H1 (cell line): ENCODE measurements around the gene RALGAPB. TPM values are rescaled to one million over a fixed set of nuclear protein-coding genes. Genes with fewer than 3 reads are reported as not detected.

Source experiments
- CTCF ChIA-PET: fragments of 300-600 bp; sonication (Branson Sonifier 250); formaldehyde crosslinking; loops from one replicate; lab custom pipeline; 2021; ENCODE audit not compliant: partially characterized antibody; lab: Charles Lee
- POLR2A ChIA-PET: fragments of 300-600 bp; sonication (Branson Sonifier 250); formaldehyde crosslinking; loops from one replicate; lab custom pipeline; 2021; ENCODE audit warnings: inconsistent platforms; ENCODE audit not compliant: partially characterized antibody; lab: Charles Lee
- DNase-seq, 2 experiments: peaks; one replicate each; pipeline versions ENCODE4 v3.0.0 to v3.0.0-alpha.2; 2010 to 2022; ENCODE audit warnings: low spot score in 2 of 2, low read depth in 1 of 2, mixed read lengths in 1 of 2
- FAIRE-seq: peaks from 2 replicates; lab custom pipeline; 2011; peaks lifted over from hg19 to GRCh38; lab: Jason Lieb, UNC
- H2AFZ ChIP-seq: 2 replicates; pipeline ENCODE4 v1.8.1; 2012; ENCODE audit warnings: low read length, inconsistent platforms
- H2AK5ac ChIP-seq: 2 replicates; pipeline ENCODE4 v1.6.1; 2013; ENCODE audit warnings: low read depth, low read length
- H2BK120ac ChIP-seq: replicated peaks from 2 replicates; pipeline ENCODE3; 2013; ENCODE audit warnings: low read depth, low read length, inconsistent platforms
- H2BK12ac ChIP-seq: 2 replicates; pipeline ENCODE4 v1.6.1; 2013; ENCODE audit warnings: low read depth, low read length
- H2BK15ac ChIP-seq: 2 replicates; pipeline ENCODE4 v1.6.1; 2013; ENCODE audit warnings: low read length
- H2BK20ac ChIP-seq: 2 replicates; pipeline ENCODE4 v1.6.1; 2013; ENCODE audit warnings: low read length
- H2BK5ac ChIP-seq: 2 replicates; pipeline ENCODE4 v1.6.1; 2013; ENCODE audit warnings: low read depth, low read length
- H3K14ac ChIP-seq: 2 replicates; pipeline ENCODE4 v1.6.1; 2013; ENCODE audit warnings: inconsistent platforms; ENCODE audit not compliant: insufficient read length
- H3K18ac ChIP-seq: 2 replicates; pipeline ENCODE4 v1.6.1; 2013; ENCODE audit warnings: low read length; ENCODE audit errors: extremely low read depth
- H3K23ac ChIP-seq: 2 replicates; pipeline ENCODE4 v1.6.1; 2013; ENCODE audit warnings: inconsistent platforms; ENCODE audit not compliant: insufficient read length
- H3K23me2 ChIP-seq: 2 replicates; pipeline ENCODE4 v1.6.1; 2013; ENCODE audit warnings: low read depth, low read length
- H3K27ac ChIP-seq: 2 replicates; pipeline ENCODE4 v1.6.1; 2011; ENCODE audit warnings: low read depth, low read length, inconsistent platforms
- H3K27me3 ChIP-seq, 4 experiments: replicated peaks in 1 of 4; 1 replicate in 1 of 4; 2 replicates in 3 of 4; pipeline versions ENCODE4 v1.6.1 to v1.8.1; 2011 to 2013; ENCODE audit warnings: low read length in 3 of 4, mild to moderate bottlenecking in 3 of 4, inconsistent platforms in 2 of 4, mixed read lengths in 2 of 4, moderate library complexity in 1 of 4; ENCODE audit not compliant: control insufficient read depth in 3 of 4, insufficient read depth in 3 of 4; ENCODE audit errors: extremely low read depth in 1 of 4
- H3K36me3 ChIP-seq, 4 experiments: 2 replicates each; pipeline versions ENCODE4 v1.6.1 to v1.8.1; 2011 to 2013; ENCODE audit warnings: mild to moderate bottlenecking in 4 of 4, low read length in 3 of 4, moderate library complexity in 2 of 4, control low read depth in 1 of 4, inconsistent platforms in 1 of 4; ENCODE audit not compliant: insufficient read depth in 4 of 4, control insufficient read depth in 2 of 4
- H3K4ac ChIP-seq: replicated peaks from 2 replicates; pipeline ENCODE3; 2013; ENCODE audit warnings: low read length, low read depth, mixed read lengths, inconsistent platforms; ENCODE audit not compliant: insufficient read length
- H3K4me1 ChIP-seq, 4 experiments: replicated peaks in 1 of 4; 1 replicate in 1 of 4; 2 replicates in 3 of 4; pipeline versions ENCODE4 v1.6.1 to v1.8.1; 2011 to 2013; ENCODE audit warnings: low read length in 3 of 4, inconsistent platforms in 2 of 4, mixed read lengths in 1 of 4; ENCODE audit not compliant: insufficient read depth in 4 of 4, control insufficient read depth in 3 of 4
- H3K4me2 ChIP-seq, 2 experiments: 2 replicates each; pipeline versions ENCODE4 v1.6.1 to v1.8.1; 2011 to 2013; ENCODE audit warnings: low read depth in 2 of 2, low read length in 2 of 2, control low read depth in 1 of 2, inconsistent platforms in 1 of 2, mild to moderate bottlenecking in 1 of 2; ENCODE audit not compliant: insufficient read depth in 1 of 2
- H3K4me3 ChIP-seq, 4 experiments: fragments of 200-600, 300-600 bp in 1 of 4; sonication (generic), shearing (Covaris generic), sonication (Bioruptor Twin) in 1 of 4; 2 replicates each; pipeline versions ENCODE4 v1.5.1 to v1.8.1; 2011 to 2016; ENCODE audit warnings: low read length in 4 of 4, low read depth in 3 of 4, control low read depth in 2 of 4, inconsistent platforms in 2 of 4, mild to moderate bottlenecking in 2 of 4, mixed read lengths in 1 of 4, moderate library complexity in 1 of 4; ENCODE audit not compliant: insufficient read depth in 2 of 4; ENCODE audit errors: extremely low read depth in 1 of 4
- H3K56ac ChIP-seq: replicated peaks from 2 replicates; pipeline ENCODE3; 2013; ENCODE audit warnings: low read depth, mild to moderate bottlenecking, mixed read lengths, low read length, inconsistent platforms; ENCODE audit not compliant: insufficient read length
- H3K79me1 ChIP-seq: 2 replicates; pipeline ENCODE4 v1.6.1; 2013; ENCODE audit warnings: low read depth, low read length, control low read depth
- H3K79me2 ChIP-seq, 2 experiments: 2 replicates each; pipeline versions ENCODE4 v1.6.1 to v1.8.1; 2012 to 2013; ENCODE audit warnings: low read length in 2 of 2, mild to moderate bottlenecking in 2 of 2, inconsistent platforms in 1 of 2; ENCODE audit not compliant: insufficient read depth in 2 of 2, control insufficient read depth in 1 of 2
- H3K9ac ChIP-seq, 4 experiments: replicated peaks in 1 of 4; 1 replicate in 1 of 4; 2 replicates in 3 of 4; pipeline versions ENCODE4 v1.6.1 to v1.8.1; 2011 to 2013; ENCODE audit warnings: low read depth in 3 of 4, low read length in 3 of 4, control low read depth in 2 of 4, mild to moderate bottlenecking in 2 of 4, moderate library complexity in 2 of 4, inconsistent platforms in 1 of 4; ENCODE audit errors: extremely low read depth in 1 of 4
- H3K9me3 ChIP-seq, 2 experiments: 2 replicates each; pipeline versions ENCODE4 v1.6.1 to v1.8.1; 2012 to 2013; ENCODE audit warnings: mild to moderate bottlenecking in 2 of 2, moderate library complexity in 2 of 2, control low read depth in 1 of 2, inconsistent platforms in 1 of 2, low read depth in 1 of 2, low read length in 1 of 2, mixed read lengths in 1 of 2; ENCODE audit not compliant: insufficient read depth in 2 of 2
- H4K20me1 ChIP-seq, 2 experiments: replicated peaks in 1 of 2; 2 replicates each; pipeline versions ENCODE3 to v1.8.1; 2011 to 2013; ENCODE audit warnings: inconsistent platforms in 2 of 2, low read length in 2 of 2, mild to moderate bottlenecking in 1 of 2; ENCODE audit not compliant: insufficient read depth in 2 of 2, control insufficient read depth in 1 of 2
- H4K5ac ChIP-seq: 2 replicates; pipeline ENCODE4 v1.6.1; 2013; ENCODE audit warnings: low read length, low read depth, mixed read lengths, inconsistent platforms; ENCODE audit not compliant: insufficient read length
- H4K8ac ChIP-seq: 2 replicates; pipeline ENCODE4 v1.8.0; 2013; ENCODE audit warnings: mild to moderate bottlenecking, moderate library complexity, low read length, inconsistent platforms; ENCODE audit not compliant: insufficient read depth; ENCODE audit errors: extremely low read depth
- H4K91ac ChIP-seq: replicated peaks from 2 replicates; pipeline ENCODE3; 2013; ENCODE audit warnings: low read length, mixed read lengths, inconsistent platforms; ENCODE audit not compliant: insufficient read length
- GTF2F1 ChIP-seq: IDR thresholded peaks from 2 replicates; pipeline ENCODE4 v1.6.1; 2012; ENCODE audit warnings: low read depth, low read length, improper control_type of control experiment, borderline replicate concordance
- HDAC2 ChIP-seq, 2 experiments: fragments of 300-600 bp in 1 of 2; sonication (generic) in 1 of 2; IDR thresholded peaks; 2 replicates each; pipeline ENCODE4 v1.6.1; 2011 to 2012; ENCODE audit warnings: low read depth in 2 of 2, low read length in 2 of 2, mild to moderate bottlenecking in 2 of 2, moderate library complexity in 2 of 2, borderline replicate concordance in 1 of 2, inconsistent platforms in 1 of 2
- NRF1 ChIP-seq: IDR thresholded peaks from 2 replicates; pipeline ENCODE4 v1.6.1; 2011; ENCODE audit warnings: mild to moderate bottlenecking, low read depth, low read length, improper control_type of control experiment
- POU5F1 ChIP-seq: IDR thresholded peaks from 2 replicates; pipeline ENCODE4 v1.6.1; 2011; ENCODE audit warnings: low read depth, mild to moderate bottlenecking, low read length, moderate library complexity
- RAD21 ChIP-seq, 2 experiments: IDR thresholded peaks in 1 of 2; conservative IDR thresholded peaks in 1 of 2; 2 replicates each; pipeline ENCODE4 v1.6.1; 2011; ENCODE audit warnings: low read depth in 2 of 2, low read length in 2 of 2, improper control_type of control experiment in 1 of 2, inconsistent platforms in 1 of 2, mild to moderate bottlenecking in 1 of 2, moderate library complexity in 1 of 2
- RNF2 ChIP-seq: fragments of 200-900, 300-1000 bp; sonication (generic); IDR thresholded peaks from 2 replicates; pipeline ENCODE4 v1.7.1; 2016; ENCODE audit warnings: borderline replicate concordance, low read depth, mild to moderate bottlenecking, antibody characterized with exemption, low read length; ENCODE audit not compliant: poor library complexity, severe bottlenecking; ENCODE audit errors: missing control alignments
- SAP30 ChIP-seq: fragments of 300-600 bp; sonication (generic); IDR thresholded peaks from 2 replicates; pipeline ENCODE4 v1.7.1; 2012; ENCODE audit warnings: low read length, moderate library complexity, mild to moderate bottlenecking, inconsistent platforms; ENCODE audit not compliant: insufficient read depth, insufficient replicate concordance
- SIN3A ChIP-seq, 2 experiments: IDR thresholded peaks in 1 of 2; conservative IDR thresholded peaks in 1 of 2; 2 replicates each; pipeline ENCODE4 v1.6.1; 2011 to 2012; ENCODE audit warnings: low read length in 2 of 2, improper control_type of control experiment in 1 of 2, low read depth in 1 of 2, mild to moderate bottlenecking in 1 of 2
- YY1 ChIP-seq: IDR thresholded peaks from 2 replicates; pipeline ENCODE4 v1.6.1; 2011; ENCODE audit warnings: low read depth, mild to moderate bottlenecking, low read length
- WGBS, 2 experiments: shearing (Covaris generic) in 1 of 2; methylation state at CpG; one replicate each; pipeline versions ENCODE4 v1.1.6 to v1.1.7; 2013 to 2015; ENCODE audit warnings: low lambda C conversion rate in 2 of 2, mixed read lengths in 2 of 2, inconsistent platforms in 1 of 2, low coverage in 1 of 2, missing lambda C conversion rate in 1 of 2; ENCODE audit not compliant: insufficient replicate concordance in 2 of 2, insufficient coverage in 1 of 2, insufficient read length in 1 of 2; ENCODE audit errors: extremely low coverage in 1 of 2, missing lambda C conversion rate in 1 of 2; 5-methylcytosine and 5-hydroxymethylcytosine counted together
- polyA plus RNA-seq, 7 experiments: library from polyadenylated mRNA; depleted of rRNA in 3 of 7; stranded (reverse) in 5 of 7; unstranded in 2 of 7; fragments of >200 nt in 5 of 7; fragments of 200-250 nt in 2 of 7; gene quantifications; 1 replicate in 5 of 7; 2 replicates in 1 of 7; 4 replicates in 1 of 7; pipeline versions ENCODE4 v1.2.1 to v1.2.3, GENCODE V29; 2011 to 2013; ENCODE audit warnings: missing spikeins in 2 of 7, mixed read lengths in 2 of 7
- total RNA-seq: library from RNA; stranded (reverse); fragmentation: NEBNext Ultra II Directional; extraction: Animal tissue kit (Norgen Biotek cat#: 25700); gene quantifications from 2 replicates; pipeline ENCODE4 v1.2.1, GENCODE V29; 2021

The RALGAPB gene
- total and polyA plus RNA-seq, 2 of the 8 experiments (the other 6 are each of a cell fraction or from before 2014, with no cell fraction given) = 10.6 to 35.1 TPM

GRCh38 chr20:38583306-38583705 is 110.7 kb downstream of the RALGAPB start:
- H3K4me3 ChIP-seq = no peak overlapping the region
- no peak overlapping the region for H2AK5ac ChIP-seq
- H3K27me3 ChIP-seq = no peaks in the 10 kb centered on the region
- no peak overlapping the region for H2BK12ac ChIP-seq
- H4K91ac ChIP-seq = no peak overlapping the region
- H3K4me1 ChIP-seq = peaks cover 0 to 5% (median under 1%) of the 10 kb centered on the region in 4 experiments; a peak in 2 of 7 replicates
- H3K9me3 ChIP-seq = no peaks in the 10 kb centered on the region
- no peak overlapping the region for H2BK120ac ChIP-seq
- DNase-seq = no peak
- H4K8ac ChIP-seq = no peak overlapping the region
- H3K23ac ChIP-seq = no peak overlapping the region
- POLR2A ChIA-PET = no interaction called here
- no peak overlapping the region for H3K56ac ChIP-seq
- no peak overlapping the region for H2BK15ac ChIP-seq
- CTCF ChIA-PET = no interaction called here
- no peak overlapping the region for H3K14ac ChIP-seq
- H2BK20ac ChIP-seq = no peak overlapping the region
- 85% methylated on average over 4 of the region's 4 CpGs; no CpG with 5 or more reads in 1 of the 2 experiments for WGBS, 2 experiments
- no peaks in the 10 kb centered on the region for H3K79me1 ChIP-seq
- H3K4ac ChIP-seq = no peak overlapping the region
- H2AFZ ChIP-seq = no peak overlapping the region
- H3K23me2 ChIP-seq = no peaks in the 10 kb centered on the region
- FAIRE-seq = no peak
- H4K20me1 ChIP-seq = no peaks in the 10 kb centered on the region
- H4K5ac ChIP-seq = no peak overlapping the region
- no peaks in the 10 kb centered on the region for H3K79me2 ChIP-seq
- H3K18ac ChIP-seq = no peak overlapping the region
- TF ChIP-seq RAD21 (IDR thresholded peaks at IDR 0.05 in 1 of 2, conservative IDR thresholded peaks at IDR 0.05 in 1 of 2; ENCODE audit: low read depth in 2 of 2, low read length in 2 of 2) (no peak), NRF1 (no peak), SAP30 (no peak), POU5F1 (no peak), HDAC2 (IDR thresholded peaks at IDR 0.05; ENCODE audit: borderline replicate concordance in 1 of 2, low read depth in 2 of 2, low read length in 2 of 2) (no peak), GTF2F1 (no peak), SIN3A (conservative IDR thresholded peaks at IDR 0.05 in 1 of 2, IDR thresholded peaks at IDR 0.05 in 1 of 2; ENCODE audit: low read depth in 1 of 2, low read length in 2 of 2) (no peak), YY1 (no peak), RNF2 (no peak)
- TF ChIP-seq, all 59 proteins: peak for 0
- Histone ChIP-seq H2BK5ac (no peak overlapping the region), H3K4me2 (no peak overlapping the region), H3K36me3 (no peaks in the 10 kb centered on the region), H3K9ac (no peak overlapping the region), H3K27ac (no peak overlapping the region)
